Right lobe of liver (tissue), 4 donors: ENCODE measurements around the gene PTTG1.

Source experiments
- POLR2A ChIP-seq: fragments of 450-650 bp; IDR thresholded peaks from one replicate; pipeline ENCODE4 v1.6.1; 2017; ENCODE audit warnings: antibody characterized with exemption, mild to moderate bottlenecking
- TF ChIP-seq, protein P1 (sequence below), 4 donors: fragments of 200-600 bp in 3 of 4; fragments of 450-650 bp in 1 of 4; IDR thresholded peaks; one replicate each; pipeline versions ENCODE4 v1.5.1 to v1.8.0; 2016 to 2022; ENCODE audit warnings: antibody characterized with exemption in 4 of 4, mild to moderate bottlenecking in 2 of 4
- donor health status: DM: no; HTN: no; CAD: no.
- donor health status: DM: no; HTN: no; CAD: no.
- donor health status: DM: no; HTN: yes; CAD: no.

DNA sequence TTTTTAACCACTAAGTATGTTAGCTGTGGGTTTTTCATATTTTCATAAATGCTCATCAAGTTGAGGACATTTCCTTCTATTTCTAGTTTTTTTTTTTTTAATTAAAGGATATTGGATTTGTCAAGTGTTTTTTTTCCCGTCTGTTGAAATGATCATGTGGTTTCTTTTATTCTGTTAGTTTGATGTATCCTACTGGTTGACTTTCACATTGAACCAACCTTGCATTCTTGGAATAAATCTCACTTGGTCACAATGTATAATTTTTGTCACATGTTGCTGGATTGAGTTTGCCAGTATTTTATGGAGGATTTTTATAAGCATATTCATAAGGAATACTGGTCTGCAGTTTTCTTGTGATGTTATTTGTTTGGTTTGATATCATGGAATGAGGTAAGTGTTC, 34.2 kb upstream of the PTTG1 start:
- TF ChIP-seq, protein P1, sequence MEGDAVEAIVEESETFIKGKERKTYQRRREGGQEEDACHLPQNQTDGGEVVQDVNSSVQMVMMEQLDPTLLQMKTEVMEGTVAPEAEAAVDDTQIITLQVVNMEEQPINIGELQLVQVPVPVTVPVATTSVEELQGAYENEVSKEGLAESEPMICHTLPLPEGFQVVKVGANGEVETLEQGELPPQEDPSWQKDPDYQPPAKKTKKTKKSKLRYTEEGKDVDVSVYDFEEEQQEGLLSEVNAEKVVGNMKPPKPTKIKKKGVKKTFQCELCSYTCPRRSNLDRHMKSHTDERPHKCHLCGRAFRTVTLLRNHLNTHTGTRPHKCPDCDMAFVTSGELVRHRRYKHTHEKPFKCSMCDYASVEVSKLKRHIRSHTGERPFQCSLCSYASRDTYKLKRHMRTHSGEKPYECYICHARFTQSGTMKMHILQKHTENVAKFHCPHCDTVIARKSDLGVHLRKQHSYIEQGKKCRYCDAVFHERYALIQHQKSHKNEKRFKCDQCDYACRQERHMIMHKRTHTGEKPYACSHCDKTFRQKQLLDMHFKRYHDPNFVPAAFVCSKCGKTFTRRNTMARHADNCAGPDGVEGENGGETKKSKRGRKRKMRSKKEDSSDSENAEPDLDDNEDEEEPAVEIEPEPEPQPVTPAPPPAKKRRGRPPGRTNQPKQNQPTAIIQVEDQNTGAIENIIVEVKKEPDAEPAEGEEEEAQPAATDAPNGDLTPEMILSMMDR (IDR thresholded peaks at IDR 0.05) = no peak
- TF ChIP-seq POLR2A = no peak
